H1 (cell line): Measurements from ENCODE around the gene MEIOB.

Source experiments
- BRCA1 ChIP-seq: IDR thresholded peaks from 2 replicates; pipeline ENCODE4 v1.6.1; 2012; ENCODE audit warnings: low read depth, low read length, improper control_type of control experiment
- CTCF ChIP-seq, 3 experiments: IDR thresholded peaks; 1 replicate in 2 of 3; 2 replicates in 1 of 3; pipeline versions ENCODE4 v1.5.1 to v1.6.1; 2011; ENCODE audit warnings: low read length in 3 of 3, mild to moderate bottlenecking in 3 of 3, inconsistent platforms in 2 of 3, low read depth in 1 of 3, moderate library complexity in 1 of 3; ENCODE audit not compliant: insufficient read depth in 1 of 3; ENCODE audit errors: control extremely low read depth in 1 of 3
- E2F6 ChIP-seq: IDR thresholded peaks from 2 replicates; pipeline ENCODE4 v1.6.1; 2012; ENCODE audit warnings: inconsistent platforms

GRCh38 chr16:1789643-1790045, 82.3 kb downstream of the MEIOB start:
- no peak for TF ChIP-seq E2F6
- TF ChIP-seq CTCF (IDR thresholded peaks at IDR 0.05; ENCODE audit: control extremely low read depth in 1 of 3, insufficient read depth in 1 of 3, low read depth in 1 of 3, low read length in 3 of 3), result no peak
- TF ChIP-seq BRCA1, result no peak
